ENCODE measurements around the gene SLC35A5. TPM values are rescaled to one million over a fixed set of nuclear protein-coding genes. Genes with fewer than 3 reads are reported as not detected.
A peak's percentile ranks its signal among the peaks of the same experiment; 100 is the strongest.

The SLC35A5 gene
- total and polyA plus RNA-seq, 9 donors = 21.8 to 44.8 (median 28.2) TPM

DNA sequence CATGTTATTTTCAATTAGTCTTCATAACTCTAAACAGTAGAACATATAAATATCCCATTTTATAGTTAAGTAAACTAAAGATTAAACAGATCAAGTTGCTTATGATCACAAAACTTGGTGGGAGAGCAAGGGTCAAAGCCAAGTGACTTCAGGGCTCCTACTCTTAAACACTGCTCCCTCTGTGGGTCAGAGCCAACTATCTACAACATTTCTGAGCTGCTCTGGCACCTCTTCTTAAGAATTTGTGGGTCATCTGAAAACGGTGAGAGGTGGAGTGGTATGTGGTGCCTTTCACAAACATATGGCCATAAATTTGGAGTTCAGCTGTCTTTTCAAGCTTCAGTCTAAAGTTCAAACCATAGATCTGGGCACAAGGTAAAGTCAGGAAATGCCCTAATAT lies 11.0 kb upstream of the SLC35A5 start:
- 13 to 33% (median 18%) methylated on average over 1 of the region's 1 CpG for WGBS, 3 donors
- Histone ChIP-seq H3K4me1 (ENCODE audit: insufficient read depth) (peaks cover 3% of the 10 kb centered on the region), H3K36me3 (no peaks in the 10 kb centered on the region), H3K4me3 (no peak overlapping the region), H3K27ac (no peak overlapping the region), H3K9me3 (no peaks in the 10 kb centered on the region), H3K27me3 (no peaks in the 10 kb centered on the region)
- DNase-seq = no peak
- intact Hi-C loops (cut with DNase I) = no loop called here
- TF ChIP-seq EP300 (IDR thresholded peaks at IDR 0.05) (no peak), CTCF (IDR thresholded peaks at IDR 0.05) (no peak), POLR2A (IDR thresholded peaks at IDR 0.05) (no peak)

- H3K9me3 ChIP-seq = no peaks in the 10 kb centered on the region
- H3K4me3 ChIP-seq = no peak overlapping the region
- no peak for DNase-seq
- intact Hi-C loops (cut with DNase I) = no loop called here
- no peak for TF ChIP-seq POLR2A (IDR thresholded peaks at IDR 0.05)
- TF ChIP-seq EP300 (IDR thresholded peaks at IDR 0.05) = no peak
- TF ChIP-seq CTCF (IDR thresholded peaks at IDR 0.05) = no peak
- 89 to 96% (median 92%) methylated on average over 1 of the region's 1 CpG for WGBS, 3 donors
- H3K27ac ChIP-seq = no peak overlapping the region
- no peaks in the 10 kb centered on the region for H3K27me3 ChIP-seq
- H3K4me1 ChIP-seq (ENCODE audit: insufficient read depth) = peaks cover 7% of the 10 kb centered on the region
- no peaks in the 10 kb centered on the region for H3K36me3 ChIP-seq
These were observed 6.2 kb upstream of the SLC35A5 start for GRCh38 chr3:112555535-112556170.

DNA sequence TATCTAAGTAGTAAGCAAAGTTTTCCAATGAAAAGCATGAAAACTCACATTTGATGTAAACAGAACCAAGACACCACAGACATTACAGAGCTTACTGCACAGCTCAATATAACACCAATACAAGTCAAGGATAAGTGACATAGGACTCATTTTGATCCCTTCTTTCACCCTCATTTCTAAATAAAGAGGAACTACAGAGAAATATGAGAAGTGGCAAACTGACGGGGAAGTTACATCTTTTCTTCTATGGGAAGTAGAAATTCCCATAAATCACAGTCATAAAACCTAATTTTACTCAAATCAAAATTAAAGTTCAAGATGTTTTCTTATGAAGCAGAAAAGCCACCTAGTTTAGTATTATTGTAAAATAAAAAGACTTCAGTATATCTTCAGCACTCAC lies 3.9 kb upstream of the SLC35A5 start:
- Histone ChIP-seq H3K4me1 (ENCODE audit: insufficient read depth) (peaks cover 8% of the 10 kb centered on the region), H3K36me3 (no peaks in the 10 kb centered on the region), H3K9me3 (no peaks in the 10 kb centered on the region), H3K27ac (no peak overlapping the region), H3K4me3 (no peak overlapping the region), H3K27me3 (no peaks in the 10 kb centered on the region)
- DNase-seq = no peak
- 88 to 95% (median 94%) methylated on average over 1 of the region's 1 CpG for WGBS, 3 donors
- intact Hi-C loops (cut with DNase I) = no loop called here
- TF ChIP-seq EP300 (IDR thresholded peaks at IDR 0.05) = no peak

DNA sequence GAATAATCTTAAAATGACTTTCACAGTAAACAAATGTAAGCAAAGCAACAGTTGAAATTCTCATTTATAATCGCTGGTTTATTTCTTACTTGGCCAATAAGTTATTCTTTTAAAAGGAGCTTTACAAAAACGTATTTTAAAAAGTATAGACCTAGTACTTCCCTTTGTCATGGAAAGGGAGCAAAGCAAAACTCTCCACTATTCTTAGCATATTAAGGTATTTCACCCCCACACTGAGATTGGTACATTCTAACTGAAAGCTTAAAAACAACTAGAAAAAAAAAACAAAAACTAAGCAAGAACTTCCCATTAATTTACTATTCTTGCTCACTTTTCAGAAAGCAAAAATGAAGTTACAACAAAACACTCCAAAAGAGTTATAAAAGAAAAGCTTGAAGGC lies 1.5 kb upstream of the SLC35A5 start:
- DNase-seq = no peak
- Histone ChIP-seq H3K4me3 (peak overlapping the region; percentile 72), H3K27me3 (no peaks in the 10 kb centered on the region), H3K36me3 (no peaks in the 10 kb centered on the region), H3K4me1 (ENCODE audit: insufficient read depth) (peaks cover 6% of the 10 kb centered on the region), H3K27ac (peak overlapping the region in 1 of 2 donors; percentile 94), H3K9me3 (no peaks in the 10 kb centered on the region)
- TF ChIP-seq EP300 (IDR thresholded peaks at IDR 0.05) (no peak), CTCF (IDR thresholded peaks at IDR 0.05) (no peak), POLR2A (IDR thresholded peaks at IDR 0.05) (no peak)
- intact Hi-C loops (cut with DNase I) = loop anchor here in 2 of 4 donors (5.0 kb wide), 2 partner anchors 77 to 1187 kb away; partner anchors contain the start of genes ATP6V1A (in 1 of the 2) and NAA50 (in 1 of the 2)
- WGBS, 3 donors = 13 to 21% (median 18%) methylated on average over 2 of the region's 2 CpGs
